Activated CD4-positive, alpha-beta T cell treated with anti-CD3 and anti-CD28 coated beads for 24 hours (primary cell): ENCODE data around the gene RASGRP2.

Experiments
- DNase-seq, 2 donors: peaks; one replicate each; pipeline ENCODE4 v3.0.0-alpha.2; 2020; ENCODE audit warnings: low read depth in 2 of 2

RASGRP2 gene

DNA sequence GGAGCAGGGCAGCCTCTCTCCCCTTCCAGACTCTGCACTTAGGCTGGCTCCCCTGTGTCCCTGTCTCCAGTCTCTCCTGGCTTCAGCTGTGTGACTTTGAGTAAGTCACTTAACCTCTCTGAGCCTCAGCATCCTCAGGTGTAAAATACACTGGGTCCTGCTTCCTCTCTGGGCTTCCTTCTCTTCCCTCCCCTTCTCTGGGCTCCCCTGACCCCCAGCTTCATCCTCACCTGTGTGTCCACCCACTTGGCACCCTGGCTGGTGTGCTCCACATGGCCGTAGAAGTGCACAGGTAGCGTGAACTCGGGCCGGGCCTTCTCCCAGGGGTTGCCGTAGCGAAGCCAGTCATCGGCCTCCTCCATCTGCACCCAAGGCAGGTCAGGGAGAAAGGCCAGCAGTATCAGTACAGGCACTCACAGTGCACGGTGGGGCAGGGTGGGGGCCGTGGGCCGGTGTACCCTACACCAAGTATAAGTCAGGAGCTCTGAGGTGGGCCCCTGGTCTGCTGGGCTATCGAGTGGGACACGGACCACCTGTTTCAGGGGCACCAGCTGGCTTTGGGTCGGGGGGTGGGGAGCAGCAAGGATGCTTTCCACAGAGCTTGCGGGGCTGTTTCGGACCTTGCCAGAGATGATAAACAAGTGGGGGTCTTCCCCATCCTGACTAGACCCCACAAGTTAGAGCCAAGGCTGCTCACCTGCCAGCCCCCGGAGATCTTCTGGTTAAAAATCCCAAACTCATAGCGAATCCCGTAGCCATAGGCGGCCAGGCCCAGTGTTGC is 13.8 kb upstream of the RASGRP2 start:
- DNase-seq: no peak

GRCh38 chr11:64755681-64756361 is 11.9 kb upstream of the RASGRP2 start:
- DNase-seq: no peak

GRCh38 chr11:64754919-64755662 is 11.1 kb upstream of the RASGRP2 start:
- no peak for DNase-seq

DNA sequence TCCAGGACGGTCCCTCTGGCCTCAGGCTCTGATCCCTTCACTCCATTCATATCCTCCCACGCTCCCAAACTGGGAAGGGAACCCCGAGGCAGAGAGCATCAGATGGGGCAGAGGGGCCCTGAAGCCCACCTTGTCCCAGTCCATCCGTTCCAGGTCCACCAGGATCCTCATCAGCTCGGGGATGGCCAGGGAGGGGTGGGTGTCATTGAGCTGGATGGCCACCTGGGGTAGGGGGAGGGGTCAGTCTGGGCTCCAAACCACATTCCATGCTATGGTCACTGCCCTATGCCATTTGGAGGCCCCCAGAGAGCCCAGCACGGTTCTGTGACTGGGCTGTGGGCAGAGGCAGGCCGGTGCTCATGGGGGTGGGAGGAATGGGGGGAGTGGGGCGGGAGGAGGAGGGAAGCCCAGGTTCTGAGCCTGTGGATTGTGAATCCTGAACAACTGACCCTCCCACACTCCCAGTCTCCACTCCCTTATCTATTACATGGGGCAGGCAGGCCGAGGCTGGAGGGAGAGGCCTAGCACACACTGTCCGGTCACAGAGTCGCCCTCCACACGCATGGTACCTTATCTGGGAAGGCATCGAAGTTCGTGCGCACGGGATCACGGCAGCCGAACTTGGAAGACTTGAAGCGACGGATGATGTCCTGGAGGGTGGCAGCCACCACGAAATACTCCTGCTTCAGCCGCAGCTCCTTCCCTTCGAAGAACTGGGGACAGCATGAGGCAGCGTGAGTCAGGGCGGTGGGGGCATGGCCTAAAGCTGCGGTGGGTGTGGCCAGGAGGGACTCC is 10.4 kb upstream of the RASGRP2 start:
- no peak for DNase-seq

GRCh38 chr11:64753380-64754123 is 9.6 kb upstream of the RASGRP2 start:
- DNase-seq: no peak

DNA sequence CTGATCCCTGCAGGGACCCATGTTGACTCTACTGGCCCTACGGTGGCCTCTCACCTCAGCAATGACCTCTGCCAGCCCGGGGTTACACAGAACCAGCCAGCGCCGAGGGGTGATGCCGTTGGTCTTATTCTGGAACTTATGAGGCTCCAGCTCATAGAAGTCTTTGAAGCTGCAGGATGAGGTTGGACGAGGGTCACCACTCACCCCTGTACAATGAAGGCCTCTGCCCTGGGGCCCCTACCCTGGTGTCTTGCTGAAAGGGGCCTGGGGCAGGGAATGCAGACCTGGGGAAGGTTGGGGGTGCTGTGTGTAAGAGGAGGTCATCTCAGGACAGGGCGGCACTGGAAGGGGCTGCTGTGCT is 9.1 kb upstream of the RASGRP2 start:
- no peak for DNase-seq

DNA sequence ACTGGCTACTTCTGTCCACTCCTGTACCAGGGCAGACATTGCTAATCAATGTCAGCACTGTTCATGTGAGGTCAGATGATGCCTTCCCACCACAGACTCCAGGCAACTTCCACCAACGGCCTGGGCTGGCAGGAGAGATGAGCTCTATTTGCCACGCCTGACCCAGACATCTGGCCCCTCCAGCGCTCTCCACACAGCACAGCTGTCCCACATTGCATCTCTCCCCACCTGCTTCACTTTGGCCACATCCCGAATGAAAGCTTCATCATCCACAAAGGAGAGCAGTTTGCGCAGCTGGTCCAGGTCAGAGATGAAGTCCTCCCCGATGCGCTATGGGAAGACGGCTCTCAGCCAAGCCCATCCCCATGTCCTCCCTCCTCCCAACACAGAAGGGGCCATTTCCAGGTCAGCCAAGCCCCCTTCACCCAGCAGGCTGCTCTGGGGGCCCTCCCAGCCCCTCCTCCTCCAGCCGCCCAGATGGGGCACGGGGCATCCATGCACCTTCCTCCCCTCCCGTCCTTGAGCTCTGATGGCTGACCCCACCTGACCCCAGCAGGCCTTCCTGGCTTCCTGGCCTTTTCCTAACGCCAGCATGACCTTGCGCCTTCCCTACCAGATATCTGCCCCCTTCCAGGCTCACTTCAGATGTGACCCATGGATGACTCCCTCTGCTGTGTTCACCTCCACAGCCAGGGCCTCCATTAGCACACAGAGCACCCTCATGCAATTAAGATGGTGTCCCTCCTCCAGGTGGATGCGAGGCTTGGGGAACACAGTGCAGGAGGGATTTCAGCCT is 8.4 kb upstream of the RASGRP2 start:
- DNase-seq: no peak

- no peak for DNase-seq
These were observed 7.6 kb upstream of the RASGRP2 start for GRCh38 chr11:64751580-64751979.

DNA sequence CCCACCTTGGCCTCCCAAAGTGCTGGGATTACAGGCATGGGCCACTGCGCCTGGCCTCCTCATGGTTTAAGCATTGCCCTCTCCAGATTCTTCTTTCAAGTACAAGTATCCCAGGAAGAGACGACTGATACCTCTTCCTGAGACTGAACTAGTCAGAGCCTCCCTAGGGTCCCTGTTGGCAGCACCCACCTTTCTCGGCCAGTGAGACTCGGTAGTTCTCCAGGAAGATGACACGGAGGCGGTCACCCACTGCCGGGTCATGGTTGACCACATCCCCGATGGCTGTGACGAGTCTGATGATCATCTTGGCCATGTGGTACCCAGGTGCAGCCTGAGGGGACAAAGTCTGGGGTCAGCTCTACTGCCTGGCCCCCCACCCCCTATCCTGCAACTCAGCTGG is 7.2 kb upstream of the RASGRP2 start:
- no peak for DNase-seq

DNA sequence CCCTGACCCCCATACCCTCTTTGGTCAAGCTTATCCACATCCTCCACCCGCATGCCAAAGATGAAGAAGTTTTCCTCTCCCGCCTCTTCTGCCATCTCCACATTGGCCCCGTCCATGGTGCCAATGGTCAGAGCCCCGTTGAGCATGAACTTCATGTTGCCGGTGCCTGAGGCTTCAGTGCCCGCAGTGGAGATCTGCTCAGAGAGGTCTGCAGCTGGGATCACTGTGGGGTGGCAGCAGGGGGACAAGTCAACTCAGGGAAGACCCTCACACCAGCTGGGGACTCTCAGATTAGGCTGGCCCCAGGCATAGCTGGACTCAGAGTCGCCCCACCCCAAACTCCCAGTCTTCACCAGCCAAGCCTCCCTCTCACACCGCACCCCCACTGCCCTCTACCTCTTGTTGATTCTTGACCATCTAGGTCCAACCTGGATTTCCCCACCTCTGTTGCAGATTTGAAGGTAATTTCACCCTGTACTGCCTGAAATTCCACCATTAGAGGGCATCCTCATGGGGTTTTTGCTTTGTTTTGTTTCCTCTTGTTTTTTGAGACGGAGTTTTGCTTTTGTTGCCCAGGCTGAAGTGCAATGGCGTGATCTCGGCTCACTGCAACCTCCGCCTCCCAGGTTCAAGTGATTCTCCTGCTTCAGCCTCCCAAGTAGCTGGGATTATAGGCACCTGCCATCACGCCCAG is 6.6 kb upstream of the RASGRP2 start:
- DNase-seq: no peak

DNA sequence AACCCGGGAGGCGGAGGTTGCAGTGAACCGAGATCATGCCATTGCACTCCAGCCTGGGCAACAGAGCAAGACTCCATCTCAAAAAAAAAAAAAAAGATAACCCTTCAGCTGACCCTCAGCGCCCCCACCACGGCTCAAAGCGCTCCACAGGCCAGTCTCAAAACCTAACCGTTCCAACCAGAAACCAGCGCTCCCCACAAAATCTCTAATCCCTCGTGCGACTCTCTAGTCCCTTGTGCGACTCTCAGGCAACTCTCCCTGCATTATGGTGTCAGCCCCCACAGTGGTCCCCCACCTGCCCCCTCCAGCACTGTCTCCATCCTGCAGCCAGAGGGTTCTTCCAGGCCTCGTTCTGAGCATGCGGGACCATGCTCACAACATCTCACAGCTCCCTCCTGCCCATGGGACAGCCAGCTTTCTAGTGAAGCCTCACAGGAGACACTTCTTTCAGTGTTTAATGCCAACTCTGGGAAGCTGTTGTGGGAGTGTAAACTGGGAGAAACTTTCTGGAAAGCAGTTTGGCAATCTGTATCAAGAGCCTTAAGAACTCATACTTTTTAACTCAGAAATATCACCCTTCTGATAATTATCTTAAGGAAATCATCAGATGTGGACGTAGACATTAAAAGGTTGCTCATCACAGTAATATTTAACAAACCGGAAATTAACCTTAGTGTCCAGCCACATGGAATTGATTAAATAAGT is 4.2 kb upstream of the RASGRP2 start:
- no peak for DNase-seq

GRCh38 chr11:64746486-64746885 is 2.5 kb upstream of the RASGRP2 start:
- DNase-seq: no peak

DNA sequence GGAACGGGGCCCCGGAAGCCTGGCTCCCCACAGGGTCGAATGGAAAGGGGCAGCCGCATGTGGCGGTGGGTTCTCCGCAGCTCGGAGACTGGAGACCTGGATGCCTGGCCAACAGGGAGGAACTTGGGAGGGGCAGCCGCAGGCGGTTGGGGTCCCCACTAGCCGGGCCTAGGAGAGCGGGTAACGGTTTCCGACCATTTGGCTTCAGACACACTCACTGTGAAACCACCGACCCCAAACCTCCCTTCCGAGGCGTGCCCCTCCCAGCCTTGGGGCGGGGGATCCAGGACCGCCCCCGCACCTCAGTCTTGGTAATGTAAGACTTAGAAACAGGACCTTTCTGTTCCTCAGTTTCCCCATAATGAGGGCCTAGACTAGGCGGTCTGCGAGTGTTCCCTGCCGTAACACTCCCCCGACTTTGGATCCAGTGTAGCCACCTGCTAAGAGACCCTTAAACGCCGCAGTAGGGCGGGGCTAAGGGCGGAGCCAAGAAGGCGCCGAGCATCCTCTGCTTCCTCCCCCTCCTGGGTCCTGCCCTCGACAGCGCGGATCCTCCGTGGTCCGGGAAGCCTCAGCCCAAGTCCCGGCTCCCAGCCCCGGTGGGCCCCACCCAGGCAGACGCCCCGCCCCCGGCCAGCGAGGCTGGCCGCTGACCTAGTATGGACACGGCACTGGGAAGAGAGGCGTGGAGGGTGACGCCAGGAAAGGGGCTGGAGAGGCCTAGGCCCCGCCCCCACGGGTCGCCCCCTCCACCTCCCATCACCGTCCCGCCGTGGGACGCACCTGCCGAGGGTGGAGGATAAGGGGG is 1.8 kb upstream of the RASGRP2 start:
- DNase-seq: no peak

GRCh38 chr11:64745189-64745520 is 1.2 kb upstream of the RASGRP2 start:
- no peak for DNase-seq

GRCh38 chr11:64744544-64745188 is 724 bp upstream of the RASGRP2 start:
- no peak for DNase-seq

DNA sequence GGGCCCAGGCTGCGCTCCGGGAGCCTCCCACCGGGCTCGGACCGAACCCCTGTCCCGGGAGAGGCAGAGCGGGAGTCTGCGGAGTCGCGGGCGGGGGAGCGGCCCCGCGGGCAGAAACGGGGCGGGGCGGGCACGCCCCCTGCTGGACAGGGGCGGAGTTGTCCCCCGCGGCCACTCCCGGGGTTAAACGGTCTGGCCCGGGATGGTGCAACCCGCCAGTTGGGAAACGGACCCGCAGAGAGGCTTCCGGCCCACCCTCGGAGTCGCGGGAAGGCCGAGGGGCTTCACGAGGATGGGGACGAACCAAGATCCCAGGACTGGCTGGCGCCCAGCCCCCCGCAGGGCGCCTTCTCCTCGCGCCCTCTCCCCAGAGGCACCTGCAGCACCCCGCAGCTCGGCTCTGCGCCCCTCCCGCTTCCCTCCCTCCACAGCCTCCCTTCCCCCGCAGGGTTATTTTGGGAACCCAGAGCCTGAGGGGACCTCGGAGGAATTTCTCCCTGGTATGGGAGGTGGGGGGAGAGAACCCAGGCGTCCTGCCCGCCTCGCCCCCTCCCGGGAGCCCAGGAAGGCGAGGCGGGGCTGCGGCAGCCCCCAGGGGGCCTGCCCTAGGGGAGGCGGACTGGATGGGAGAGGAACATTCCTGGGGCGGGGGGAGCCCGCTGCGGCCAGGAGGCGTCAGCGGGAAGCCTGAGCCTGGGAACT is 902 bp downstream of the RASGRP2 start:
- DNase-seq: peak; percentile 65 to 69
